Heart right ventricle (tissue), 16 donors: ENCODE data around the gene TLE1. TPM values are rescaled to one million over a fixed set of nuclear protein-coding genes. Genes with fewer than 3 reads are reported as not detected.

Experiments
- ATAC-seq, 8 donors: fragments of 200-7000 bp; cut with Tn5 transposase; one replicate each; pipeline ENCODE4 v1.9.1; 2020; ENCODE audit warnings: mild to moderate bottlenecking in 8 of 8, moderate library complexity in 8 of 8, moderate number of reproducible peaks in 1 of 8
- DNase-seq, 2 donors: peaks; one replicate each; pipeline ENCODE4 v3.0.0-alpha.2; 2020
- H3K27ac ChIP-seq, 10 donors: fragments of 200-600 bp; sonication (generic) in 2 of 10; one replicate each; pipeline versions ENCODE4 v1.5.0 to v1.8.0; 2020 to 2022; ENCODE audit warnings: mild to moderate bottlenecking in 3 of 10
- H3K27me3 ChIP-seq, 7 donors: fragments of 200-600 bp; one replicate each; pipeline ENCODE4 v1.8.0; 2021 to 2022; ENCODE audit warnings: mild to moderate bottlenecking in 2 of 7
- H3K36me3 ChIP-seq, 9 donors: fragments of 200-600 bp; sonication (generic) in 1 of 9; one replicate each; pipeline versions ENCODE4 v1.5.0 to v1.8.0; 2020 to 2022; ENCODE audit warnings: mild to moderate bottlenecking in 2 of 9
- H3K4me1 ChIP-seq, 9 donors: fragments of 200-600 bp; sonication (generic) in 1 of 9; one replicate each; pipeline versions ENCODE4 v1.5.0 to v1.8.0; 2020 to 2022; ENCODE audit warnings: mild to moderate bottlenecking in 4 of 9
- H3K4me3 ChIP-seq, 10 donors: fragments of 200-600 bp; sonication (generic) in 2 of 10; one replicate each; pipeline versions ENCODE4 v1.5.0 to v1.8.0; 2020 to 2022; ENCODE audit warnings: mild to moderate bottlenecking in 7 of 10, moderate library complexity in 2 of 10
- H3K9me3 ChIP-seq, 11 donors: fragments of 200-600 bp in 10 of 11; sonication (generic) in 2 of 11; one replicate each; pipeline versions ENCODE4 v1.5.0 to v1.8.0; 2013 to 2022; ENCODE audit warnings: mild to moderate bottlenecking in 2 of 11, control low read depth in 1 of 11, moderate library complexity in 1 of 11
- CTCF ChIP-seq, 9 donors: fragments of 200-600 bp; sonication (generic) in 2 of 9; IDR thresholded peaks; one replicate each; pipeline versions ENCODE4 v1.5.0 to v1.8.0; 2021 to 2022; ENCODE audit warnings: antibody characterized with exemption in 9 of 9, mild to moderate bottlenecking in 5 of 9, moderate library complexity in 1 of 9
- WGBS, 2 donors: extraction: QIAGEN DNeasy Blood & Tissue Kit; methylation state at CpG; one replicate each; pipeline ENCODE4 v1.1.7; 2013; ENCODE audit warnings: inconsistent platforms in 1 of 2; 5-methylcytosine and 5-hydroxymethylcytosine counted together
- intact Hi-C, 10 donors: fragments of 100-400 bp; cut with DNase I; formaldehyde crosslinking; loops; one replicate each; pipeline versions ENCODE4 v1.11.1 to v1.14.2; 2022
- polyA plus RNA-seq, 2 donors: library from polyadenylated mRNA; stranded (reverse); fragments of 200-250 nt; gene quantifications; one replicate each; pipeline ENCODE4 v1.2.3, GENCODE V29; 2013
- total RNA-seq, 10 donors: library from RNA; stranded (reverse); fragmentation: NEBNext Ultra II Directional in 3 of 10; extraction: Animal tissue kit (Norgen Biotek cat#: 25700) in 3 of 10; gene quantifications; one replicate each; pipeline versions ENCODE4 v1.2.1 to v1.2.4, GENCODE V29; 2021 to 2023
- donor health status: Arrhythmogenic right ventricular cardiomyopathy.
- donor health status: ischemic (EF 13 %, LVEDD 7.1; RV severe dilation, severe dysfunction).
- donor health status: healthy with polysubstance abuse.
- donor health status: DM: no; HTN: yes; CAD: no.
- donor health status: DM: no; HTN: no; CAD: no.
- donor health status: ischemic (EF 25% LVEDD 6.9; RV normal size, moderate dysfunction).
- donor health status: ischemic (EF 25% LVEDD 5.7; RV mildly dilated, moderate dysfunction).
- donor health status: healthy.
- donor health status: DM: yes; HTN: yes; CAD: no.
- donor health status: Ischemic cardiomyopathy.
- donor health status: ischemic (EF 35%, LVEDD 5.7; RV mildly dilated, moderate dysfunction).
- donor health status: nonischemic (EF 11% LVEDD 7.7; RV severe dilation, severe dysfunction).
- donor health status: DM: yes; HTN: yes; CAD: no.
- donor health status: PGD.
- donor health status: ischemic (EF 29% LVEDD 5.4; RV normal size, mild dysfunction).
- donor health status: nonischemic (EF 23%, LVEDD 6.1; RV moderate dilation, normal function).

TLE1 gene
- total and polyA plus RNA-seq, 12 donors = 7.9 to 15.2 (median 11.0) TPM

- DNase-seq (no peak), ATAC-seq (no peak)
- no peak for TF ChIP-seq CTCF (IDR thresholded peaks at IDR 0.05)
- intact Hi-C loops = no loop called here
- peaks cover 0 to 40% (median 18%) of the 10 kb centered on the region in 9 donors for H3K4me1 ChIP-seq
- WGBS, 2 donors = 89 to 90% methylated on average over 3 of the region's 3 CpGs
- no peaks in the 10 kb centered on the region for H3K9me3 ChIP-seq
- H3K27ac ChIP-seq = no peak overlapping the region
- no peak overlapping the region for H3K4me3 ChIP-seq
- no peaks in the 10 kb centered on the region for H3K27me3 ChIP-seq
- H3K36me3 ChIP-seq = no peaks in the 10 kb centered on the region
These were observed 28.0 kb downstream of the TLE1 start for GRCh38 chr9:81661339-81661738.

DNA sequence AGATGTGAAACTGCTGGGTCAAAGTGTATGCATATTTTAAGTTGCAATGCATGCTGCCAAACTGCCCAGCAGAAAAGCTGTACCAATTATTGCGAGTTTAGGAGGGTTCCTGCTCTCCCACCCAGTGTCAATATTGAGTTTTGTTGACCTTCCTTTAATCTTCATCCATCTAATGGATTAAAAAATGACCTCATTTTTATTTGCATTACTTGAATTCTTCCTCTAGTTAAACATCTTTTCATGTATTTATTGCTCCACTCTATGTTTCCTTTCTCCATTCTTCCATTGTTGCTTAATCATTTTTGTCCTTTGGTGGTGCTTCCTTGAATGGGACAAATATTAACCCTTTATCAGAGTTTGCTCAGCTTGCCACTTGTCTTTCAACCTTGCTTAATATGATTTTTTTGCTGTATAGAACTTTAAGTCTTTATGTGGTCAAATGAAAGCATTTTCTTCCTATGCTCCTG, 32.4 kb downstream of the TLE1 start:
- intact Hi-C loops = no loop called here
- Histone ChIP-seq H3K4me1 (peaks cover 0 to 26% (median 8%) of the 10 kb centered on the region in 9 donors), H3K27me3 (no peaks in the 10 kb centered on the region), H3K27ac (no peak overlapping the region), H3K9me3 (no peaks in the 10 kb centered on the region), H3K36me3 (peaks cover 0 to 19% (median 0%) of the 10 kb centered on the region in 9 donors), H3K4me3 (no peak overlapping the region)
- WGBS, 2 donors = 89 to 90% methylated on average over 1 of the region's 1 CpG
- ATAC-seq (no peak), DNase-seq (no peak)
- no peak for TF ChIP-seq CTCF (IDR thresholded peaks at IDR 0.05)

DNA sequence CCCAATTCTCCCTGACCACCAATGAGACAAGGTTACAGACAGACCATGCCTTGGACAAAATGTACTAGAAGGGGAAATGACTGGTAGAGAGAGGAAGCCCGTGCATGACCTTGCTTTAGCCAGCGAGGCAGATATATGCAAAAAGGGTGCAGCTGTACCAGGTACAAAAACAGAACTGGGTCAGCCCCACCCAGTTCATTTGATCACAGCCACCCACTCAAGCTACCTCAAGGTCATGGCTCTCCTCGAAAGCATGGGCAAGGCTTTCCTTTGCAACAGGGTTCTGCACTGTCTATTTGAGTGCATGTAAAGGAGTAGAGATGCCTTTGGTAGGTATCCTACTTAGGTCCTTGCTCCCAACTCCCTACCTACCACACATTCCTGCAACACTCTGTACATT, 33.3 kb downstream of the TLE1 start:
- Histone ChIP-seq H3K4me1 (peaks cover 0 to 21% (median 8%) of the 10 kb centered on the region in 9 donors), H3K36me3 (peaks cover 0 to 27% (median 0%) of the 10 kb centered on the region in 9 donors), H3K4me3 (no peak overlapping the region), H3K9me3 (no peaks in the 10 kb centered on the region), H3K27ac (no peak overlapping the region), H3K27me3 (no peaks in the 10 kb centered on the region)
- 57 to 61% methylated on average over 3 of the region's 3 CpGs for WGBS, 2 donors
- ATAC-seq = peak in 4 of 8 donors; percentile 42 to 66 (median 49)
- no peak for DNase-seq
- no peak for TF ChIP-seq CTCF (IDR thresholded peaks at IDR 0.05)
- intact Hi-C loops = no loop called here

- TF ChIP-seq CTCF (IDR thresholded peaks at IDR 0.05) = no peak
- H3K27me3 ChIP-seq = no peaks in the 10 kb centered on the region
- no peak for DNase-seq
- ATAC-seq = no peak
- H3K36me3 ChIP-seq = peaks cover 0 to 44% (median 0%) of the 10 kb centered on the region in 9 donors
- H3K27ac ChIP-seq = no peak overlapping the region
- no peaks in the 10 kb centered on the region for H3K9me3 ChIP-seq
- intact Hi-C loops = no loop called here
- 93 to 99% methylated on average over 3 of the region's 3 CpGs for WGBS, 2 donors
- peaks cover 0 to 21% (median 8%) of the 10 kb centered on the region in 9 donors for H3K4me1 ChIP-seq
- H3K4me3 ChIP-seq = no peak overlapping the region
These were observed 36.1 kb downstream of the TLE1 start for GRCh38 chr9:81653240-81653639.
